GM23338 (cell line): ENCODE measurements around the gene KIFC1. TPM values are rescaled to one million over a fixed set of nuclear protein-coding genes. Genes with fewer than 3 reads are reported as not detected.

Experiments used
- ATAC-seq: fragments of 200-7000 bp; cut with Tn5 transposase; 3 replicates; pipeline ENCODE4 v1.9.1; 2020
- DNase-seq: peaks from one replicate; pipeline ENCODE4 v3.0.0-alpha.2; 2015; ENCODE audit warnings: low spot score
- H2AFZ ChIP-seq: fragments of 200-600 bp; sonication (generic); 2 replicates; pipeline ENCODE4 v1.8.0; 2016; ENCODE audit warnings: antibody characterized with exemption, mild to moderate bottlenecking, moderate library complexity
- H3F3A ChIP-seq: fragments of 200-600 bp; sonication (generic); replicated peaks from 2 replicates; pipeline ENCODE4 v1.8.0; 2017; ENCODE audit warnings: antibody characterized with exemption, mixed run types, low read depth
- H3K27ac ChIP-seq: fragments of 200-600 bp; sonication (generic); 2 replicates; pipeline ENCODE4 v1.6.1; 2016; ENCODE audit warnings: low read depth
- H3K27me3 ChIP-seq: fragments of 200-600 bp; sonication (generic); 2 replicates; pipeline ENCODE4 v1.8.0; 2016; ENCODE audit warnings: mild to moderate bottlenecking, mixed run types, moderate library complexity; ENCODE audit not compliant: insufficient read depth
- H3K36me3 ChIP-seq: fragments of 200-600 bp; sonication (generic); 2 replicates; pipeline ENCODE4 v1.8.0; 2016; ENCODE audit warnings: mild to moderate bottlenecking; ENCODE audit not compliant: insufficient read depth
- H3K4me1 ChIP-seq: fragments of 200-600 bp; sonication (generic); 2 replicates; pipeline ENCODE4 v1.8.0; 2016; ENCODE audit warnings: mild to moderate bottlenecking, moderate library complexity; ENCODE audit not compliant: insufficient read depth
- H3K4me2 ChIP-seq: fragments of 200-600 bp; sonication (generic); 2 replicates; pipeline ENCODE4 v1.7.1; 2017; ENCODE audit warnings: mixed run types
- H3K4me3 ChIP-seq: fragments of 200-600 bp; sonication (generic); 2 replicates; pipeline ENCODE4 v1.6.1; 2016; ENCODE audit warnings: mixed run types
- H3K79me2 ChIP-seq: fragments of 200-600 bp; sonication (generic); replicated peaks from 2 replicates; pipeline ENCODE4 v1.8.0; 2017; ENCODE audit warnings: mild to moderate bottlenecking; ENCODE audit not compliant: insufficient read depth
- H3K9me2 ChIP-seq: fragments of 200-600 bp; sonication (generic); 2 replicates; pipeline ENCODE4 v1.8.0; 2017; ENCODE audit not compliant: insufficient read depth
- H4K20me1 ChIP-seq: fragments of 200-600 bp; sonication (generic); replicated peaks from 2 replicates; pipeline ENCODE4 v1.8.0; 2017; ENCODE audit warnings: mild to moderate bottlenecking; ENCODE audit not compliant: insufficient read depth
- H3K27ac Mint-ChIP-seq: 2 replicates; pipeline ENCODE4 v1.8.0; 2020; ENCODE audit warnings: inconsistent platforms, mild to moderate bottlenecking, moderate library complexity, mixed read lengths
- H3K27me3 Mint-ChIP-seq: 3 replicates; pipeline ENCODE4 v1.8.0; 2022; ENCODE audit warnings: low read depth, mild to moderate bottlenecking, moderate library complexity, mixed read lengths, inconsistent platforms; ENCODE audit not compliant: insufficient read depth, poor library complexity
- H3K36me3 Mint-ChIP-seq: 3 replicates; pipeline ENCODE4 v1.8.0; 2021; ENCODE audit warnings: low read depth, mild to moderate bottlenecking, inconsistent platforms, moderate library complexity, mixed read lengths
- H3K4me1 Mint-ChIP-seq: 3 replicates; pipeline ENCODE4 v1.8.0; 2020; ENCODE audit warnings: mild to moderate bottlenecking, inconsistent platforms, mixed read lengths
- H3K4me3 Mint-ChIP-seq: 3 replicates; pipeline ENCODE4 v1.8.0; 2021; ENCODE audit warnings: moderate library complexity, mild to moderate bottlenecking, inconsistent platforms, mixed read lengths
- H3K9me3 Mint-ChIP-seq: 3 replicates; pipeline ENCODE4 v1.8.0; 2020; ENCODE audit warnings: moderate library complexity, mild to moderate bottlenecking, inconsistent platforms, mixed read lengths
- CREB1 ChIP-seq: fragments of 250-450 bp; sonication (Bioruptor Pico); IDR thresholded peaks from 2 replicates; pipeline ENCODE4 v1.5.0; 2020; ENCODE audit warnings: low read depth, mild to moderate bottlenecking, moderate library complexity
- CTCF ChIP-seq, 2 experiments: fragments of 200-600 bp in 1 of 2; sonication (generic) in 1 of 2; conservative IDR thresholded peaks; 2 replicates each; pipeline versions ENCODE4 v1.5.1 to v1.6.1; 2016 to 2017; ENCODE audit warnings: antibody characterized with exemption in 2 of 2, low read depth in 2 of 2, mild to moderate bottlenecking in 2 of 2, moderate library complexity in 1 of 2
- ETS1 ChIP-seq: IDR thresholded peaks from 2 replicates; pipeline ENCODE4 v1.6.1; 2016; ENCODE audit warnings: antibody characterized with exemption
- EZH2 ChIP-seq: fragments of 200-600 bp; sonication (generic); IDR thresholded peaks from one replicate; pipeline ENCODE4 v1.8.0; 2017; ENCODE audit warnings: antibody characterized with exemption, mild to moderate bottlenecking, low read depth; ENCODE audit not compliant: unreplicated experiment
- EZH2phosphoT487 ChIP-seq: fragments of 200-600 bp; sonication (generic); IDR thresholded peaks from one replicate; pipeline ENCODE4 v1.8.1; 2018; ENCODE audit warnings: antibody characterized with exemption; ENCODE audit not compliant: unreplicated experiment
- JUNB ChIP-seq: IDR thresholded peaks from one replicate; pipeline ENCODE4 v1.6.1; 2016; ENCODE audit warnings: antibody characterized with exemption; ENCODE audit not compliant: unreplicated experiment
- NANOG ChIP-seq: IDR thresholded peaks from 2 replicates; pipeline ENCODE4 v1.6.1; 2016; ENCODE audit warnings: antibody characterized with exemption, borderline replicate concordance
- POLR2AphosphoS5 ChIP-seq: IDR thresholded peaks from 2 replicates; pipeline ENCODE4 v1.6.1; 2016; ENCODE audit warnings: antibody characterized with exemption, low read depth
- REST ChIP-seq: IDR thresholded peaks from one replicate; pipeline ENCODE4 v1.6.1; 2018; ENCODE audit warnings: antibody characterized with exemption; ENCODE audit not compliant: unreplicated experiment
- STAT1 ChIP-seq: IDR thresholded peaks from one replicate; pipeline ENCODE4 v1.6.1; 2016; ENCODE audit warnings: antibody characterized with exemption; ENCODE audit not compliant: unreplicated experiment
- ZNF114 ChIP-seq: fragments of 250-450 bp; sonication (Bioruptor Pico); IDR thresholded peaks from 2 replicates; pipeline ENCODE4 v1.5.0; 2020; ENCODE audit warnings: mild to moderate bottlenecking, moderate library complexity
- ZNF331 ChIP-seq: fragments of 250-450 bp; sonication (Bioruptor Pico); IDR thresholded peaks from 2 replicates; pipeline ENCODE4 v1.5.0; 2020; ENCODE audit warnings: low read depth, mild to moderate bottlenecking, moderate library complexity
- polyA plus RNA-seq: library from polyadenylated mRNA; unstranded; fragments of >200 nt; fragmentation: Nextera tagmentation; extraction: Ambion mirVana; gene quantifications from 2 replicates; pipeline ENCODE4 v1.2.1, GENCODE V29; 2016
- total RNA-seq: library from RNA; depleted of rRNA; stranded (reverse); fragments of >200 nt; shearing (Covaris generic); gene quantifications from 2 replicates; pipeline ENCODE4 v1.2.3, GENCODE V29; 2014
- TF ChIP-seq, protein P1 (sequence below): fragments of 250-450 bp; sonication (Bioruptor Pico); IDR thresholded peaks from 2 replicates; pipeline ENCODE4 v1.5.0; 2020; ENCODE audit warnings: mild to moderate bottlenecking, moderate library complexity

KIFC1 gene
- total and polyA plus RNA-seq, 2 experiments from 2014 or later, result 10.3 to 61.7 TPM

DNA sequence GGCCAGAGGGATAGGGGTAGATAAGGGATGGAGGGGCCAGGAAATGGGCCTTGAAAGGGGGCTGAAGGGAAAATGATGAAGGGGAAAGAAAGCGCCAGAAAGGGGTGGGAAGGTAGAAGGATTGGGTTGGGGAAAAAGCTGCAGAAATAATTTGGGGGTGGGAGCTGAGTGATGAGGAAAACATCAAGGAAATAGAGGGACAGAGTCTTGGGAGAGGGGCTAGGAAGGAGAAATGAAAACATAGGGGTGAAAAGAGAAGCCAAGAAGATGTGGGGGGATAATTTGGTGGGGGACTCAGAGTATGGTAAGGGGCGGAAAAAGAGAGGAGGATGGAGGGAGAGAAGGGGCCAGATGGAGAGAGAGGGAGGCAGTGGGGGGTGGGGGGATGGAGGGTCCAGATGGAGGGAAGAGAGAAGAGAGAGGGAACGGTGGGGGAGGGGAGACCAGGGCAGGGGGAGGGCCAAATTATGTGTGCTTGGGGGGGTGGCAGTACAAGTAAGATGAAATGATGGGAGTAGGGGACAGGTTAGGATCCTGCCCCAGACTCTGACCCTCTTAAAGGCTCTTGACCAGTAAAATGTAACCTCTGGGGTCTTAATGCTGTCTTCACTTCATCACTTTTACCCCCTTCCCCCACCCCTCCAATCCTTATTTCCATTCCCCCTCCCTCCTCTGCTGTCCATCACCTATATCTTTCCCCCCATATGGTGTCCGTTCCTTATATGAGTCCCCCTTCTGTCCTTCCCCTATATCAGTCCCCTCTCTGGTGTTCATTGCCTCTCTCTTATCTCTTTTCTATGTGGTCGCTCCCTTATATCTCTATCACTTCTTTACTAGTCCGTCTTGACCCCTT, 29.1 kb downstream of the KIFC1 start (continued):
- TF ChIP-seq, protein P1, sequence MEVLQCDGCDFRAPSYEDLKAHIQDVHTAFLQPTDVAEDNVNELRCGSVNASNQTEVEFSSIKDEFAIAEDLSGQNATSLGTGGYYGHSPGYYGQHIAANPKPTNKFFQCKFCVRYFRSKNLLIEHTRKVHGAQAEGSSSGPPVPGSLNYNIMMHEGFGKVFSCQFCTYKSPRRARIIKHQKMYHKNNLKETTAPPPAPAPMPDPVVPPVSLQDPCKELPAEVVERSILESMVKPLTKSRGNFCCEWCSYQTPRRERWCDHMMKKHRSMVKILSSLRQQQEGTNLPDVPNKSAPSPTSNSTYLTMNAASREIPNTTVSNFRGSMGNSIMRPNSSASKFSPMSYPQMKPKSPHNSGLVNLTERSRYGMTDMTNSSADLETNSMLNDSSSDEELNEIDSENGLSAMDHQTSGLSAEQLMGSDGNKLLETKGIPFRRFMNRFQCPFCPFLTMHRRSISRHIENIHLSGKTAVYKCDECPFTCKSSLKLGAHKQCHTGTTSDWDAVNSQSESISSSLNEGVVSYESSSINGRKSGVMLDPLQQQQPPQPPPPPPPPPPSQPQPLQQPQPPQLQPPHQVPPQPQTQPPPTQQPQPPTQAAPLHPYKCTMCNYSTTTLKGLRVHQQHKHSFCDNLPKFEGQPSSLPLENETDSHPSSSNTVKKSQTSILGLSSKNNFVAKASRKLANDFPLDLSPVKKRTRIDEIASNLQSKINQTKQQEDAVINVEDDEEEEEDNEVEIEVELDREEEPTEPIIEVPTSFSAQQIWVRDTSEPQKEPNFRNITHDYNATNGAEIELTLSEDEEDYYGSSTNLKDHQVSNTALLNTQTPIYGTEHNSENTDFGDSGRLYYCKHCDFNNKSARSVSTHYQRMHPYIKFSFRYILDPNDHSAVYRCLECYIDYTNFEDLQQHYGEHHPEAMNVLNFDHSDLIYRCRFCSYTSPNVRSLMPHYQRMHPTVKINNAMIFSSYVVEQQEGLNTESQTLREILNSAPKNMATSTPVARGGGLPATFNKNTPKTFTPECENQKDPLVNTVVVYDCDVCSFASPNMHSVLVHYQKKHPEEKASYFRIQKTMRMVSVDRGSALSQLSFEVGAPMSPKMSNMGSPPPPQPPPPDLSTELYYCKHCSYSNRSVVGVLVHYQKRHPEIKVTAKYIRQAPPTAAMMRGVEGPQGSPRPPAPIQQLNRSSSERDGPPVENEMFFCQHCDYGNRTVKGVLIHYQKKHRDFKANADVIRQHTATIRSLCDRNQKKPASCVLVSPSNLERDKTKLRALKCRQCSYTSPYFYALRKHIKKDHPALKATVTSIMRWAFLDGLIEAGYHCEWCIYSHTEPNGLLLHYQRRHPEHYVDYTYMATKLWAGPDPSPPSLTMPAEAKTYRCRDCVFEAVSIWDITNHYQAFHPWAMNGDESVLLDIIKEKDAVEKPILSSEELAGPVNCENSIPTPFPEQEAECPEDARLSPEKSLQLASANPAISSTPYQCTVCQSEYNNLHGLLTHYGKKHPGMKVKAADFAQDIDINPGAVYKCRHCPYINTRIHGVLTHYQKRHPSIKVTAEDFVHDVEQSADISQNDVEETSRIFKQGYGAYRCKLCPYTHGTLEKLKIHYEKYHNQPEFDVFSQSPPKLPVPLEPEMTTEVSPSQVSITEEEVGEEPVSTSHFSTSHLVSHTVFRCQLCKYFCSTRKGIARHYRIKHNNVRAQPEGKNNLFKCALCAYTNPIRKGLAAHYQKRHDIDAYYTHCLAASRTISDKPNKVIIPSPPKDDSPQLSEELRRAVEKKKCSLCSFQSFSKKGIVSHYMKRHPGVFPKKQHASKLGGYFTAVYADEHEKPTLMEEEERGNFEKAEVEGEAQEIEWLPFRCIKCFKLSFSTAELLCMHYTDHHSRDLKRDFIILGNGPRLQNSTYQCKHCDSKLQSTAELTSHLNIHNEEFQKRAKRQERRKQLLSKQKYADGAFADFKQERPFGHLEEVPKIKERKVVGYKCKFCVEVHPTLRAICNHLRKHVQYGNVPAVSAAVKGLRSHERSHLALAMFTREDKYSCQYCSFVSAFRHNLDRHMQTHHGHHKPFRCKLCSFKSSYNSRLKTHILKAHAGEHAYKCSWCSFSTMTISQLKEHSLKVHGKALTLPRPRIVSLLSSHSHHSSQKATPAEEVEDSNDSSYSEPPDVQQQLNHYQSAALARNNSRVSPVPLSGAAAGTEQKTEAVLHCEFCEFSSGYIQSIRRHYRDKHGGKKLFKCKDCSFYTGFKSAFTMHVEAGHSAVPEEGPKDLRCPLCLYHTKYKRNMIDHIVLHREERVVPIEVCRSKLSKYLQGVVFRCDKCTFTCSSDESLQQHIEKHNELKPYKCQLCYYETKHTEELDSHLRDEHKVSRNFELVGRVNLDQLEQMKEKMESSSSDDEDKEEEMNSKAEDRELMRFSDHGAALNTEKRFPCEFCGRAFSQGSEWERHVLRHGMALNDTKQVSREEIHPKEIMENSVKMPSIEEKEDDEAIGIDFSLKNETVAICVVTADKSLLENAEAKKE (CRISPR knock-in tag), result no peak
- TF ChIP-seq ZNF114 (CRISPR knock-in tag), result no peak

GRCh38 chr6:33421344-33421643, 29.7 kb downstream of the KIFC1 start:
- peaks cover 45% of the 10 kb centered on the region for H3K79me2 ChIP-seq
- H3K27me3 ChIP-seq, result no peaks in the 10 kb centered on the region
- peak overlapping the region; percentile 38 for H3K27ac Mint-ChIP-seq
- no peaks in the 10 kb centered on the region for H3K9me3 Mint-ChIP-seq
- TF ChIP-seq ETS1, result no peak
- no peak for TF ChIP-seq CREB1 (CRISPR knock-in tag)
- no peak for TF ChIP-seq POLR2AphosphoS5
- TF ChIP-seq STAT1, result no peak
- no peak for TF ChIP-seq EZH2phosphoT487
- TF ChIP-seq REST, result no peak
- TF ChIP-seq EZH2, result no peak
- no peak for TF ChIP-seq CTCF (conservative IDR thresholded peaks at IDR 0.05; ENCODE audit: low read depth in 2 of 2)
- no peak for TF ChIP-seq ZNF331
- no peak for TF ChIP-seq JUNB
- no peak for TF ChIP-seq NANOG
- H4K20me1 ChIP-seq, result peaks cover 10% of the 10 kb centered on the region
- DNase-seq (no peak), ATAC-seq (no peak)
- peaks cover 68% of the 10 kb centered on the region for H3K4me1 Mint-ChIP-seq
- H3K36me3 Mint-ChIP-seq, result peaks cover 39% of the 10 kb centered on the region
- H3K9me2 ChIP-seq, result no peaks in the 10 kb centered on the region
- H3K27me3 Mint-ChIP-seq, result peaks cover 20% of the 10 kb centered on the region
- H2AFZ ChIP-seq, result no peak overlapping the region
- no peak overlapping the region for H3K27ac ChIP-seq
- H3K4me3 Mint-ChIP-seq, result peak overlapping the region; percentile 81
- H3K4me1 ChIP-seq, result peaks cover 35% of the 10 kb centered on the region
- H3K4me2 ChIP-seq, result peak overlapping the region; percentile 87
- H3F3A ChIP-seq, result peaks cover 20% of the 10 kb centered on the region
- peak overlapping the region; percentile 98 for H3K4me3 ChIP-seq
- H3K36me3 ChIP-seq, result no peaks in the 10 kb centered on the region
